Stimulated activated naive CD8-positive, alpha-beta T cell treated with anti-CD3 and anti-CD28 coated beads, Interleukin-15, Interleukin-2, amounts not matched to agents 100 U/mL and 50 U/mL, for 24 hours (primary cell): ENCODE measurements around the gene B3GAT3.
A peak's percentile ranks its signal among the peaks of the same experiment; 100 is the strongest.
"Not testable (repeated sequence)": the region's sequence is repeated elsewhere in the genome, so short reads cannot be mapped to it uniquely, and the experiment has no call there.

Experiments used
- ATAC-seq: fragments of 150-1000 bp; cut with Tn5 transposase; one replicate; pipeline ENCODE4 v1.10.0; 2021
- DNase-seq: peaks from one replicate; pipeline ENCODE4 v3.0.0; 2021

The B3GAT3 gene

DNA sequence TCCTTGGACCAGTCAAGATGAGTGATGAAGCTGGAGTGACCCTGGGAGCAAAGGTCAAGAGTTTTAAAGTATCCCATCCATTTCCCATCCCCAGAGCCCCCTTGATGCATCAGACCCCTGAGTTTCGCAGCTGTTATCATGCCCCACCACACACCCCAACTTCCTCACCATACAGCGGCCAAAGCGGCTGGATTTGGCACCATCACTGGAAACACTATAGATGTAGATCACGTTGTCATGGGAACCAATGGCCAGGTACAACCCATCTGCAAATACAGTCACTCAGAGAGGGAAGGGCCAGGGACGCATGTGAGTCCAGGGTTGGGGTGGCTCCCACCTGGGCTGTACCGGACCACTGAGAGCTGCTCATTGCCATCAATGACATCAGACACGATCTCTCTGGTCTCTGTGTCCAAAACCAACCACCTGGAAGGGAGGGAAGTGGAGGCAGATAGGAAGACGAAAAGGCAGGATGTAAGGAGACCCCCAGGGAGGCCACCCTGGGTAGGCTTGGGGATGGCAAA is 17.9 kb downstream of the B3GAT3 start:
- no peak for ATAC-seq
- DNase-seq = no peak

DNA sequence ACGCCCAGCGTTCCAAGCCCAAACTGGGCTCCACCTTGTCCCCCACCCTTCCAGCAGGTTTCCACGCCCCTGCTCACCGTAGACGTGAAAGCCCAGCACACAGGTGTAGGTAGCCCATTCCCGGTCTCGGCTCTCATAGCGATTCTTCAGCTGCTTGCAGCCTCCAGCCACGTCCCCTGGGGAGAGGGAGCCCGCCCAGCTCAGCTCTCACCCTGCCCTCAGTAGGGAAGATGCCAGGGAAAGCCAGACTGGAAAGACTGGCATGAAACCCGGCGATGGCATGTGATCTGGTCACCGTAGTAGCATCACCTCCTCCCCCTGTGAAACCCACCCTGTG is 18.7 kb downstream of the B3GAT3 start:
- DNase-seq = no peak
- no peak for ATAC-seq

DNA sequence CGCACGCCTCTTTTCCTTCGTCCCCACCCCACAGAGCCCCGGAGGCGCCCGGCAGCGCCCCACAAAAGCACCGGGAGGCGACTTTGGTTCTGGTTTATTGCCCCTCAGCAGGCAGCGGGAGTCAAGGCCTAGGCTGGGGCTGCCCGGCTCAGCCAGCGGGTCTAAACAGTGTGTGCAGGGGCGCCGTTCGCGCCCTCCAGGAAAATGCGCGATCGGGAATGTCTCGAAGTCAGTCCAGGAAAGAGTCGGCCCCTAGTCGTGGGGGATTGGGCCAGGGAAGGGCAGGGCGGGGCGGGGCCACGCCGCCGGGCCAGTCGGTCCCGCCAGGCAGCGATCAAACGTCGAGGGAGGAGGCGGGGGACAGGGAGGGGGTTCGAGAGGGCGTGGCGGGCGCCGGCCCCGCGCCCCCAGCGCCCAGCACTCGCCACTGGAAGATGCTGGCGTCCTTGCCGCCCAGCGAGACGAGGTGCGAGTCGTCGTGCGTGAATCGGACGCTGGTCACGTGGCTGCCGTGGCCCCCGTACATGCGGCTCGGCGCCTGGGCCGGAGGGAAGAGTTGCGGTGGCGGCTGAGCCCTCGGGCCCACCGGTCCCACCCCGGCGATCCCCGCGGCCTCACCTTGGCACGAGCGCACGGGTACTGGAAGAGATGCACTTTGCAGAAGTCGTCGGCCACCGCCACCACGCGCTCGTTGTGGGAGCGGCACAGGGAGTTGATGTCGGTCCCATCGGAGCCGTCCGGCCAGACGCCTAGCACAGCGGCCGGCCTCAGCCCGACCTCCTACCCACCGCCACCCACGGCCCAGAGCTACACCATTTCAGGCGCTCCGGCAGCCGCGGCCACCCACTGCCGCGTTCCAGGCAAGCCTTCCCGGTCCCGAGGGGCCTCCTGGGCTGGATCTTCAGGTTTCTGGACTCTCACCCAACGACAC is 19.4 kb downstream of the B3GAT3 start:
- no peak for DNase-seq
- no peak for ATAC-seq

DNA sequence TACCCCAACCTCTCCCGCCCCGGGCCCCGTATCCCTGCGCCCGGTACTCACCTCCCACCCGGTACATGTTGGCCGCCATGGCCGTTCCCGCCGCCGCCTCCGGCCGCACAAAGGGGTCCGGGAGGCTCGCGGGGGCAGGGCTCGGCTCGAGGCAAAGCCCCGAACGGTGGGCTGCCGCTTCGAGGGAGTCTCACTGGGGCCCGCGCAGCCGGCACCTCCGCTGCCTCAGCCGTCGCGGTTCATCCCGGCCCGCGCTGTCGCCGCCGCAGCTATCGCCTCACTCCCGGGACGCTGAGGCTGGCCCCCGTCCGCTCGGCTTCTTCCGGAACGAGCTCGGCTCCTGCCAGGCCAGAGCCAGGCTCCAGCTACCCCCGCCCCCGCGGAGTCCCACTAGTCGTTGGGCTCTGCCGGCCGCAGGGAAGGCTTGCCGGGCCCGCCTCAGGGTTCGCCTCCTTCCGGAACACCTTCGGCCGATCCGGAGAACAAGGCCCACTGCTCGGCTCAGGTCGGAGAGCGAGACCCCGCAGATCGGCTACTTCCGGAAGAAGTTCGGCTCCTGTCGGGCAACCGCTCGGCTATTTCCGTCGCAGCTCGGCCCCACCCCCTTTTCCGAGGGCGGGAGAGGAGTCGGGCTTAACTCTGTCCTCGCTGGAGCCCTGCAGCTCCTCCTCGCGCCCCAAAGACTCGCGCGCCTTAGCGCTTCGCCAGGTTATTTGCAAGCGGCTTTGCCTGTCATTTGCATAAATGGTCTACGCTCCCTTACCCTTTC is 20.2 kb downstream of the B3GAT3 start, which contains the start of gene MTA2:
Gene MTA2 (minus strand): TSS at position 494 of the 769 bp plus-strand sequence. CDS start 415 bp downstream, at position 79.
- ATAC-seq (peak; percentile 86), DNase-seq (peak; percentile 100)

DNA sequence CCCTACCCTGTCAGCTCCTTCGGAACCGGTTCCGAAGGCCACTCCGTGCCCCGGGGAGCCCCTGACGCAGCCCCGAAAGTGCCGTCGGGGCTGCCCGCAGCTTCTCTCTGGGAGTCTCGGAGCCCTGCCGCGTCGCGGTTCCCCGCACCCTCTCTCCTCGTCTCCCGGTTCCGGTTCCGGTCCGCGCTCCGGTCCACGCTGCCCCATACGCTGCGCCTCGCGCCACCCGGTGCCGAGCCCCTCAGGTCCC is 20.7 kb downstream of the B3GAT3 start:
- ATAC-seq (peak; percentile 6), DNase-seq (peak; percentile 70)

DNA sequence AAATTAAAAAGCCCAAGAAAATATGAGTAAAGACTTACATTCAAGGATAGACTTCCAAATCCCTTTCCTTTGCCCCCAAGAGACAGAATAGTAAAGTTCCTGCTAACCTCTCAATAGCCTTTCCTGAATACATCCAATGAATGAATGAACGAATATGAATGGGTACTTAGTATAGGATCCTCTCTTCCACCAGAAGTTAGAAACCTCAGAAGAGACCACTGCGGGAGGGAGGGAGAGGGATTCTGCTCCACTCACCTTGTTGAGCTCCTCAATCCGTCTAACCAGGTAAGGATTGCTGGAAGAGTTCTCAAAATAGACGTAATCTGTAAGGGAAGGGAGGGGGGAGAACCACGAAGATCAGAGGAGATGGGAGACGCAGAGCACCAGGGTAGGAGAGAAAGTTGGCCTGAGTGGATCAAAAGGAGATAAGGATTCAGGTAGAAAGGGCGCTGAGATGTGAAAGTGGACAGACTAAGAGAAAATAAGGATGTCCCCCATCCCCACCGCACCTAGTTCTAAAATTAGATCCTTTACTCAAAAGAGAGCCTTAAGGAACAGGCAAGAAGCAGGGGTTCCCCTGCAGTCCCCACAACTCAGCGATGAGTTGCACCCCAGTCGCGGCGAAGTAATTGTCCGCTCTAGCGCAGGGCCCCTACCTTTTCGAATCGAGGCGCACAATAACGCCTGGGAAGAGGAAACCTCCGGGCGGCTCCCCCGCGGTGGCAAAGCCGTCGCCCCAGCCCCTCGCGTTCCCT is 21.2 kb downstream of the B3GAT3 start:
- no peak for DNase-seq
- ATAC-seq = no peak

DNA sequence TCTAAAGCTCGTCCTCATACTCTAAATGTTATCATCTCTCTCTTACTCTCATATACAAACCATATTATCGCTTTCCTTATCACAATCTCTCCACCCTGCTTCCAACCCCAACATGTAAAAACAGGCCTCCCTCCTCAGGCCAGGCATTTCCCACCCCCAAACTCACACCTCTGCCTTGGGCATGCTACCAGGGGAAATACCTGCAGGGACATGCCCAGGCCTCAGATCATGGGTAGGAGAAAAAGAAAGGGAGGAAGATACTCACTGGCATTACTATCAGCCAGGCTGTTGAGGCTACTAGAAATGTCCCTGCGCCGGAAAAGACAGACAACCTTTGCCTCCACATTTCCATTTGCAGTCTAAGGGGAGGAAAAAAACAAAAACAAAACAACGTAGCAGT is 21.9 kb downstream of the B3GAT3 start:
- ATAC-seq (no peak), DNase-seq (peak; percentile 33)

DNA sequence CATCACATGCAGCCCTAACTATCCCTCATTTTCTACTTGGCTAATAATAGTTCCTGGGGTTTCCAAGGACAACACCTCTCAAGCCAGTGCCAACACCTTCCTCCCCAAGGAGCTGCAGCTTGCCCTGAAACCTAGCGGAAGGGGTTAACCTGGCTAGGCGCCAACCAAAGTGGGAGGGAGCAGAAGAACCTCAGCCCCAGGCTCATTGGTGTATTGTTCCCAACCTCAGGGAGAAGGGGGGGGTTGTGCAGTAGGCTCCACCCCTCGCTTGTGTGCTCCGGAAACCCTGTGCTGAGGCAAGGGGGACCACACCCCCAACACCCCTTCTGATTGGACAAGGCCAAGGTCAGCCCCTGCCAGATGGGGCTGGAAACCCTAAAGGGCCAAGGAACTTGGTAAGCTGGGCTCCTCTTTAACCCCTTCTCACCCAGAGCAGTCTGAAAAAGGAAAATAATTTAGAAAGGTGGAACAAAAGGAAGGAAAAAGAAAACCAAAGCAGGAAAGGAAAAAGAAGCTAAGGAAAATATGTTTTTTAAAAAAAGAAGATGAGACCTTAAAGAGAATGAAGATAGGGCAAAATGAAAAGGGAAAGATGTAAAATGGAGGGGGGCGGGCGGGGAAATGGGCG is 22.6 kb downstream of the B3GAT3 start:
- DNase-seq (peak; percentile 96), ATAC-seq (peak; percentile 75)

DNA sequence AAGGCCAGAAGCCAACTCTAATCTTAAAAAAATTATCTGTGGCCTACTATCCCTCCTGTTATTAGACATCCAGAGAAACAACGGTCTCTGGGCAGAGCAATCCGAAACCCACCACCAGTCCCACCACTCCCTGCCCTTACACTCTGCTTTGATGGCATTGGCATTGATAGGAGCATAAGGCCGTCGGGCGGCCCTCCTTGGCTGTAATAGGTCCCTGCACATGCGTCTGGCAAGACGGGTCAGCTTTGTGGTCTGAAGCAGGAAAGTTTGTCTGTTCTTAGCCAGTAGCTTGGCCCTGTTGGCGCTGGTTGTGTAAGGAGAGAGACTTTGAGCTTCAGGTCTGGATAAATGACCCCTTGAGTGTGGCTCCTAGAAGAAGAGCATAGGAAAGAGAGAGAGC is 26.7 kb downstream of the B3GAT3 start:
- DNase-seq (no peak), ATAC-seq (no peak)

DNA sequence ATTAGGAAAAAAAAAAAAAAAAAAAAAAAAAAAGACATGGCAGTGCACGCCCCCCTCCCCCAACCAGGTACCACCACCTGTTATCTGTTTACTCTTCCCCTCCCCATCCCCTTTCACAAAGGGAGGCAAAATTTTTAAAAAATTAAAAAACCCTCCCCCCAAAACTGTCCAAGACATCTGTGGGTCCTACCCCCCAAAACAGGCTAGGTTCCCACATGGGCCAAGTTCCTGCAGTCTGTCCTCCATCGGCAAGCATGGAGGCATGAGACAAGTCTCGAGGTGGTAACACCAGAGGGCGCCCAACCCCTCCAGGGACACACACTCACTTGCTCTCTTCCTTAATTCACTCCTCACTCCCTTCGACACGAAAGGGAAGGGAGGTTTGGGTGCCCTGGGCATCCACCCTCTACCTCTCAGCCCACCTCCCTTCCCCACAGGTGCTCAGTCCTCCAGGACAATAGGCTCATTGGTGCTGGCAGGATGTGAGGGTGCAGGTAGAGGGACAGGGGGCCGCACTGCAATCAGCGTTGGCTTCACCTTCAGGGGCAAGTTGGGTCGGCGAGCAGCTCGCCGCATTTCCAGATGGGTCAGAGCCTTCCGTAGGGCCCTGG is 28.2 kb downstream of the B3GAT3 start:
- ATAC-seq (no peak), DNase-seq (peak; percentile 80)

DNA sequence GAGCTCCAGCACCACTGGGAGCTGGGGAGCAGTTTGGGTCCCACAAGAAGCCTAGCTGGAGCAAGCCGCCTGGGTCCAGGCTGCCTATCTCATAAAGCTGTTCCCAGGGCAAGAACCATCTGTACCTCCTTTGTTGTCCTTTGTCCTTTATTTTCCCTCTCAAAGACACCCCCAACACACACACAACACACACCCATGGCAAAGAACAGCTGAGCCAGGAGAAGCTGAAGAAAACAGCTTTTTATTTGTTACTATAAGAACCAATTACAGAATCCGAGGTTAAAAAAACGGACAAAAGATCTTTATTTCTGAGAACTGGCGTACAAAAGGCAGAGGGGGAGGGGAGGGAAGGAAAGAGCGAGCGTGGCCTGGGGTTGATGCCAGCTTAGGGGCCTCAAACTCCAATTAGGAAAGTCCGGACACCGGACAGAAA is 28.8 kb downstream of the B3GAT3 start:
- DNase-seq (no peak), ATAC-seq (no peak)

DNA sequence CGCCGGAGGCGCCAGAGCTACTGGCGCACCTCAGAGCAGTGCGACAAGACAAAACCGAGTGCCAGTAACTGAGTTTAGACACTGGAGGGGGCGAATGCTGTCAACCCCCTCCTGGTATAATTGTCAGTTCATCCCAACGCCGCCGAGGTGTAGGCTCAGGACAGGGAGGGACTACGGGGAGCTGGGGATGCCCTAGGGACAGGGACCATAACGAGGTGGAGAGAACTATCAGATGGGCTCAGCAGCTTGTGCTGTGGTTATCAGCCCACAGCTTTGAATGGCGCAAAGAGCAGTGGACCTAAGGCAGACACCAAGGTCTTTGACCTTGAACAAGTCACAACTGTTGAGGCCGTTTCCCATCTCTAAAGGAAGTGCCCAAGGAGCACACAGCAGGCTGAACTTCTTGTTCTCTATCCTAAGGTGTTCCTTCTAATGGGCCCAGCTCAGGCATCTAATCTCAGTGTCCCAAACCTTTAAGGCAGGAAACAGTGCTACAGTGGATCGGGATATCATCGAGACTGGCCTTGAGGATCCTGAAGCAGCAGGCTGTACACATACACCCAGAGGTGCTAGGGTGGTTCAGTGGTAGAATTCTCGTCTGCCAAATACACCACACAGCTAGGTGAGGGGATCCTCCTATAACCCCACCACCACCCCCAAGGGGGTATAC is 29.5 kb downstream of the B3GAT3 start:
- DNase-seq (no peak), ATAC-seq (no peak)

DNA sequence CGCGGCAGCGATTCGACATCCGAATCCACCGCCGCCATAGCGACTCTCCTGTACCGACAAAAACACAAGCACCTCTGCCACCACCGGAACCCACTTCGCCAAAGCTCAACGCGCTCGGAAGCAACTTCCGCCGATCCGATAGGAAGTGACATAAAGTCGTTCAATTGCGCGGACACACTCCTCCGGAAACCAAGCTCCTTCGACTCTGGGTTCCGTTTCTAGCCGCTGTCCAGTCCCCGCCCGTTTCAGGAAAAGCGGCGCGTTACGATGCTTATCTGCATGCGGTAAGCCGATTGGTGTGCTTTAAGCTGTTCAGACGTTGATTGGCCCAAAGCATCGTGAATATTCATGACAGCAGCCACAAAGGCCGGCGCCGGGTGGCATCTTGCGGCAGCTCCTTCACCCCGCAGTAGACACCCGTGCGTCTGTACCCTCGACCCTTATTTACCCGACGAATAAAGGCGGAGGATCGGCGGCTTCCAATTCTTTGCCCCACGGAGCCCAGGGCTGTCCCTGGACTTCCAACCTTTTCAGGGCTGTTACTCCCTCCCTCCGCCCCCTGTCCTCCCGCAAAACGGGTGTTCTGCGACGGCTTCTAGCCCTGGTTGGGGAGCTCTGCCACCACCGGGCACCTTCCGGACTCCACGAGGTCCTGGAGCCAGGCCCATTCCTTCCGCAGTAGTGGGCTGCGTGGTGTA is 30.2 kb downstream of the B3GAT3 start, which contains the start of gene TUT1:
Gene TUT1 (minus strand): TSS at position 76 of the 698 bp plus-strand sequence. CDS start 38 bp downstream, at position 38.
- ATAC-seq (peak; percentile 93), DNase-seq (peak; percentile 94)

DNA sequence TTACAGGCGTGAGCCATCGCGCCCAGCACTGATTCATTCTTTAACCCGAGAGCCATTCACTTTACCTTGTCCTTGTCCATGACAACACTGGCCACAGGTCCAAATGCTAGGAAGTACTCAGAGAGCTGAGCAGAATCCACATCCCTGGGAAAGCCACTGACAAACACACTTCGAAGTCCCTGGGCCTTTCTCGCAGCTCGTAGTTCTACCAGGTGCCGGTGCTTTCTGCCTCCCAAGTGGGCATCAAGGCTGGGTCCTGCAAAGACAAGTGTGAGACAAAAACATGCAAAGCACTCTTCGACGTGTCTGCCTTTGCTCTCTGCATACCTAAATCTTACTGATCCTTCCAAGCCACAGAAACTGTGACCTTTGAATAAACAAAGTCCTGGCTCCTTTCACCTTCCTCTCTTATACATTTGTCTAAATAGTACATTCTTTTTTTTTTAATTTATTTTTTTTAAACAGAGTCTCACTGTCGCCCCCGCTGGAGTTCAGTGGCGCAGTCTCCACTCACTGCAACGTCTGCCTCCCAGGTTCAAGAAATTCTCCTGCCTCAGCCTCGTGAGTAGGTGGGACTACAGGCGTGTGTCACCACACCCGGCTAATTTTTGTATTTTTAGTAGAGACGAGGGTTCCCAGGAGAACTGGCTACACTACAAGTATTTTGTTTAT is 32.7 kb downstream of the B3GAT3 start:
- peak; percentile 42 for DNase-seq

DNA sequence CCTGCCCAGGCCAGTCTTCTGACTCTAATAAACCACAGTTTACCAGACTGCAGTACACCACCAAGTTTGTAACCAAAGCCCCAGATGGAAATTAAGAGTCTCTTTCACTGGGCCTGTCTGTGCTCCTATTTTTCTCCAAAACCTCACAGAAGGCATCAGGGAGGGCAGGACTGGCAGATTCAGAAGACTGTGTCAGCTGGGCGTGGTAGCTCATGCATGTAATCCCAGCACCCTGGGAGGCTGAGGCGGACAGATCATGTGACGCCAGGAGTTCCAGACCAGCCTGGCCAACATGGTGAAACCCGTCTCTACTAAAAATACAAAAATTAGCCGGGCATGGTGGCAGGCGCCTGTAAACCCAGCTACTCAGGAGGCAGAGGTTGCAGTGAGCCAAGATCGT is 36.4 kb downstream of the B3GAT3 start:
- not testable (repeated sequence) for DNase-seq, ATAC-seq

More for the DNA sequence above, 32.7 kb downstream of the B3GAT3 start:
- no peak for ATAC-seq

DNA sequence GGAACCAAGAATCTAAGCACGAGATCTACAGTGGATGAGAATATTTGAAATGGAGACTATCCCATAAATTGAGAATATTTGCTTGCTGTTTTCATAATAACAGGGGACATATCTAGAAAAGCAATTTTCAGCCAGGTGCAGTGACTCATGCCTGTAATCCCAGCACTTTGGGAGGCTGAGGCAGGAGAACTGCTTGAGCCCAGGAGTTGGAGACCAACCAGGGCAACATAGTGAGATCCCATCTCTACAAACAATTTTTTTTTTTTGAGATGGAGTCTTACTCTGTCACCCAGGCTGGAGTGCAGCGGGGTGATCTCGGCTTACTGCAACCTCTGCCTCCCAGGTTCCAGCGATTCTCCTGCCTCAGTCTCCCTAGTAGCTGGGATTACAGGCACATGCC is 40.1 kb downstream of the B3GAT3 start:
- ATAC-seq, DNase-seq: not testable (repeated sequence)

DNA sequence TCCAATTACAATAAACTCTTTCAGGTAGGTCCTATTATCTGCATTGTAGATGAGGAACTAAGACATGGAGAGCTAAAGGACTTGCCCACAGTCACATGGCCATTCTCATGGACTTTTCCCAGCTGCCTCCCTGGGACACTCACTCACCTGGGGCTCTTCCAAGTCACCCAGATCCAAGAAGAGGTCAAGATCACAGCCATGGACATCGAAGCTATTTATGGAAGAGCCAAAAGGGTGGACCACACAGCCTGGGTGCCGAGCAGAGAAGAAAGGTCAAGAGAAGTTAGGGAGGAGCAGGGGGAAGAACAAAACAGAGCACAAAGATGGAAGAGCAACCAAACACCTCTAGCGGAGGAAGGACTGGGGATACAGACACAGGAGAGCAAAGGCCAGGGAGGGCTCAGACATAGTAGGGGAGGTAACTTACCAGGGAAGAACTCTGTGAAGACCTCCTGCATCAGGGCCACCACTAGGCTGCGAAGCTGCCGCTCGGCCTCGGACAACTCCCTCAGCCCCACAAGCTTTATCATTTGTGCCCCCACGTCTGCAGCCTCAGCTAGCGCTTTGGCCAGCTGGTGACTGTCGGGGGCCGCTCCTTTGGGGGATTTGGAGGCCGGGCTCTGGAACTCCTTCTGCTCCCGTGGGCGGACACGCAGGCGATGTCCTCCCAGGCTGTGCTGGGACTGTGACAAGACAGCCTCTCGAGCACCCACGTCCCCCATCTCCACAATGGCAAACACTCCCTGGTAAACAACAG is 40.6 kb downstream of the B3GAT3 start:
- no peak for DNase-seq
- no peak for ATAC-seq

DNA sequence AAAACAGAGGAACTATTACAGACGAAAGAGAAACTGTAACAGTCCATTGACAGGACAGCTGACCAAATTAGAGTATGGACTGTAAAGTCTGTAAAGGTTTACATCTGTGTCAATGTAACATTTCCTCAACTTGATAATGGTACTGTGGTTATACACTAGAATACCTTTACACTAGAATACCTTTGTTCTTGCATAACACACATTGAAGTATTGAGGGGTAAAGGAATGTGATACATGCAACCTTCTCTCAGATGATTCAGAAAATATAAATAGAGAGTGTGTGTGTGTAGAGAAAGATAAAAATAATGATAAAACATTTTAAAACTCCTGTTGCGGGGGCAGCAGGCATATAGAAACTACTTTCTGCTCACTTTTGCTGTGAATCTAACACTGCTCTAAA is 42.5 kb downstream of the B3GAT3 start:
- ATAC-seq = no peak
- DNase-seq = no peak

DNA sequence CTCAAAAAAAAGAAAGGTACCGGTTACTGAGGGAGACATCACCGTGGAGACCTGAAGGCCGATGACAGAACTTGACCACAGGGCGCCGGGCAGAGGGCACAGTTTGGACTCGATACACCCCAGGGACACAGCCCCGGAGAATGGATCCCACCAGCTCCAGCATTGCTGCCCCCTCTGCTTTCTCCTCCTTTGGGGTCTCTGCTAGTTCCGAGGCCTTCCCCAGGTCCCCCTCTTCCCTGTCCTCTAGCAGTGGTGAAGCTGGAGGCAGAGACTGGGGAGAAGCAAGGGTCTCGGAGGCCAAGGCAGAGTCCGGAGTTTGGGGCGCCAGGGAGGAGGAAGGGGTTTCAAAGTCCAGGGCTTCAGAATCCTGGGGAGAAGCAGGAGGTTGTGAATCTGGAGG is 43.2 kb downstream of the B3GAT3 start:
- no peak for ATAC-seq
- DNase-seq = no peak
